ENCODE data around the gene ACTN3.
"Not testable (repeated sequence)": the region's sequence is repeated elsewhere in the genome, so short reads cannot be mapped to it uniquely, and the experiment has no call there.

ACTN3 gene

DNA sequence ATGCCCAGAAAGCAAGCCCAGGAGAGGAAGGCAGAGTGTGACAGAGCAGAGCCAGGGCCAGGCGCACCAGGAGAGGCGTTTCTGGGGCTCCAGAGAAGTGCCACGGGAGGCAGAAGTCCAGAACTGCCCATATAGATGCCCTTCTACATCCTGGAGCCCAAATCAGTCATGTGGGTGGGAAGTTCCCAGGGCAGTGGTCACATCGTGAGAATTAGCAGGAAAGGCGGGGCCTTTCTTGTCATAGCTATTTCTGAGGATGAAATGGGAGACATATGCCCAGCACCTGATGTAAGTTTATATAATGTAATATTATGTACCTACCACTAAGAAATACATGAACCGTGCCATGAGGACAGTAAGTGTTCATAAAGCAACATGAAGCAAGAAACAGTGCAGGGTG lies 13.9 kb upstream of the ACTN3 start:
- no peak for TF ChIP-seq POLR2A (IDR thresholded peaks at IDR 0.05; ENCODE audit: low read depth, low read length)
- no peak for FAIRE-seq

DNA sequence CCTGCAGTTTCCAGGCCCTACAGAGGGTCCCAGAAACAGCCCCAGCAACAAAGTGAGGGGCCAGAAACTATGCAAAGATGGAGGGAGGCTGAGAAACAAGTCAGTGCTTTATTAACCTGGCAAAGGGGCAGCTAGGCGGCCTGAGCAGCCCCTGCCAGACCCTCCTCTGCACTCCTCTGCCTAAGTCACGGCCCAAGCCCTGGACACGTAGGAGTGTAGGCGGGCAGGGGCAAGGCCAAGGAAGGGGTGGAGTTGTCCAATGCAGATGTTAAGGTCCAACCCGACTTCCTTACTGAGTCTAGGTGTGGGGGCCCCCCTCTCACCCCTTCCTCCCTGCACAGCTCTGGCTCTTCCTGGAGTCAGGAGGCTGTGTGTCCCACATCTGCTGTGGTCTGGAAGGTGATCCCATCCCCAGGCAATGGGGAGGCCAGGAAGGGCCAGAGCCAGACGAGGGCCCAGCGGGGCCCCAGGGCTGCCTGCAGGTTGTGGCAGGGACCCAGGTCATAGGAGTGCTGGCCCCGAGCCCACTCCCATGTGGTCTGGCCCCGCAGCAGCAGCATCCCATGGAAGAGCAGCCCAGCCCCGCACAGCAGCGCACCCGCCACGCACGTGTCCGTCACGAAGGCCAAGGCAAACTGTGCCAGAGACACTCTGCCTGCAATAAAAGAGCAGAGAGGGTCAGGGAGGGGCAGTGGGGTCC lies 7.4 kb upstream of the ACTN3 start:
- no peak for DNase-seq (ENCODE audit: insufficient read length, low spot score)
- FAIRE-seq = no peak
- no peak for TF ChIP-seq POLR2A (IDR thresholded peaks at IDR 0.05; ENCODE audit: low read depth, low read length)

More for the DNA sequence above, 13.9 kb upstream of the ACTN3 start:
- no peak for DNase-seq (ENCODE audit: insufficient read length, low spot score)

DNA sequence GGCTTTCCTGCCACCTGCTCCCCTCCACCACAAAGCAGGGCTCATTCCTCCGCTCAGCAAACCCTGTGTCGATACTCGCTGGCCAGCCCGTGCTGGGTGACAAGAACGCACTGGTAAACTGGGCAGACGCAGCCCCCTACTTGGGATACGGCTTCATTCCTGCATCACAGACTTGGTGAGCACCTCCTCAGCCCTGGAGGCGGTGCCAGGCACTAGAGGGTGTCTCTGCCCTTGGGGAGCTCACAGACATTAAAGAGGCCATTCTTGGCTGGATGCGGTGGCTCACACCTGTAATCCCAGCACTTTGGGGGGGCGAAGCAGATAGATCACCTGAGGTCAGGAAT lies 6.9 kb upstream of the ACTN3 start:
- no peak for DNase-seq (ENCODE audit: insufficient read length, low spot score)
- no peak for TF ChIP-seq POLR2A (IDR thresholded peaks at IDR 0.05; ENCODE audit: low read depth, low read length)
- FAIRE-seq = no peak

DNA sequence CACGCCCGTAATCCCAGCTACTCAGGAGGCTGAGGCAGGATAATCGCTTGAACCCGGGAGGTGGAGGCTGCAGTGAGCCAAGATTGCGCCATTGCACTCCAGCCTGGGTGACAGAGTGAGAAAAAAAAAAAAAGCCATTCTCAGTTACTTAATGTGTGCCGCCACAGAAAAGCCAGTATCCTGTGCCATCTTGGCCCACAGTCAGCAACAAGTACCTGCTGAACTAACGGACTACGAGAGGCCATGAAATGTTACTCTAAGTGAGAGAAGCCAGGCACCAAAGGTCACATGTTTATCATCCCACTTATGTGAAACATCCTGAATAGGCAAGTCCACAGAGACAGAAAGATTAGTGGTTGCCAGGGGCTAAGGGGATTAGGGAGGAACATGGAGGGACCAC lies 6.1 kb upstream of the ACTN3 start:
- not testable (repeated sequence) for FAIRE-seq; DNase-seq (ENCODE audit: insufficient read length, low spot score)

DNA sequence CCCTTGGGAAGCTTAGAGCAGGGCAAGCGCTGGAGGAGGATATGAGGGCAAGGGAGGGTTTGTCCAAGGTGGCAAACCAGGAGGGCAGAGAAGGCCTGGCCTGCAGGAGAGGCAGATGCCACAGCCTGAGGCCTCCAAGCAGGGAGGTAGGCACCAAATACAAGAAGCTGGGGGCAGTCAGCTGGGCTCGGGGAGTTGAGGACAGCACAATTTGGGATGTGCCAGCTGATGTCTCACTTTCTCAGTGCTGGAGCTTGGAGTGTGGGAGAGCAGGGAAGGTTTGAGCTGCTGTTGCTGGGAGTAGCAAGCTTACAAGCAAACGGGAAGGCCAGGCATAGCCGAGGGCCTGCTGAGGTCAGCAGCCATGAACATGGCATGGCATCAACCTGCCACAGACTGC lies 4.8 kb upstream of the ACTN3 start:
- TF ChIP-seq POLR2A (IDR thresholded peaks at IDR 0.05; ENCODE audit: low read depth, low read length) = no peak
- DNase-seq (ENCODE audit: insufficient read length, low spot score) (no peak), FAIRE-seq (no peak)

DNA sequence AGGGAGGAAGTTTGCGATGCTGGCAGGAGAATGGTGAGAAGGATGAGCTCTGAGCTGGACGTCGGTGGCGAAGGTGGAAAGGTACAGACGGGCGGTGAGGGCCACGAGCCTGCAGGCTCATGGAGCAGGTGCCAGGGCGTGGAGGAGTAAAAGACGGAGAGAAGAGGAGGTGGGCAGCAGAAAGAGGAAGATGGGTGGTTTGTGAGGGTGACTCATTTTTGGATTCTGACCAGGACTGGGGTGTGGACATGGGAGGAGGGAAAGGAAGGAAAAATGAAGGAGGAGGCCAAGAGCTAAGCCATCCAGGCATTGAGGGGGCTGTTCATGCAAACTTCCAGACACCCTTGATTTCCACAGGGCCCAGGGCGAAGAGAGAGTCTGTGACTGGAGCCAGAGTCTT lies 4.3 kb upstream of the ACTN3 start:
- FAIRE-seq (no peak), DNase-seq (ENCODE audit: insufficient read length, low spot score) (no peak)
- no peak for TF ChIP-seq POLR2A (IDR thresholded peaks at IDR 0.05; ENCODE audit: low read depth, low read length)

DNA sequence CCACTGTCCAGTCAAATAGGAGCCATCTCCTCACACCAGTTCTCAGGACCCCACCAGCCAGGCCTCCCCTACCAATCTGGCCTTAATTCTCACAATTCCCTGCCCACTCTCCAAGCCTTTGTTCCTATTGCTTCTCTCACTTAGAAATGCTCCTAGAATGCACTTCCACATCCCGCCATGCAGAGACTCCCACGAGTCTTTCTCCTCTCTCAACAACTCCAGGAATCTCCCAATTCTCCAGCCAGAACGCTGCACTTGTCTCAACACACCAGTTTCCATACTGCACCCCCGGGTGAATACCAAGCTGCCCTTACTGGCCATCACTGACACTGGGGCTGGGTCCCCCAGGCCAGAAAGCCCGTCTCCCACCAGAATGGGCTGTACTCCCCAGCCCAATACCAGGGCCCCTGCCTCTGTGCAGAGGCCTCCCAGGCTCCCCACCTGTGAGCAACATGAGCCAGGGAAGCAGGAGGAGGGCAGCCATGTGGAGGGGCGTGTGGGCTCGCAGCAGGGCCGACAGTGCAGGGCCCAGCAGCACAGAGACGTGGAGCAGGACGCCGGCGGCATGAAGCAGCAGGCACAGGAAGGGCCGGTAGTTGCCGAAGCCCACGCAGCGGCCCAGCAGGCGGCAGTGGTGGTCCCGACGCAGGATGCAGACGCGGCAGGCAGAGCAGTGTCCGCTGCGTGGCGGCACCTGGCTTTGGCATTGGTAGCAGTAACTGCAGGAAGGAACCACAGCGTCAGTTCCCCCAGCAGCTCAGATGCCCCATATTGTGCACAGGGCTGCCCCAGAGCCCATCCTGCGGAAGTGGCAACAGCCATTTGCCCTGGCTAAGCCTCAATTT lies 3.2 kb upstream of the ACTN3 start:
- FAIRE-seq (no peak), DNase-seq (ENCODE audit: insufficient read length, low spot score) (no peak)
- no peak for TF ChIP-seq POLR2A (IDR thresholded peaks at IDR 0.05; ENCODE audit: low read depth, low read length)

DNA sequence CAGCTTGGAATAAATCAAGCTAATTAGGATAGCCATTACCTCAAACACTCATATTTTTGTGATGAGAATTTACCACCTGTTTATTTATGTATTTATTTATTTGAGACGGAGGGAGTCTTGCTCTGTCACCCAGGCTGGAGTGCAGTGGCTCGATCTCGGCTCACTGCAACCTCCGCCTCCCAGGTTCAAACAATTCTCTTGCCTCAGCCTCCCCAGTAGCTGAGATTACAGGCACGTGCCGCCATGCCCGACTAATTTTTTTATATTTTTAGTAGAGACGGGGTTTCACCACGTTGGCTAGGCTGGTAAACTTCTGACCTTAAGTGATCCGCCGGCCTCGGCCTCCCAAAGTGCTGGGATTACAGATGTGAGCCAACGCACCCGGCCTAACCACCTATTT lies 1.8 kb upstream of the ACTN3 start:
- not testable (repeated sequence) for FAIRE-seq; DNase-seq (ENCODE audit: insufficient read length, low spot score)

DNA sequence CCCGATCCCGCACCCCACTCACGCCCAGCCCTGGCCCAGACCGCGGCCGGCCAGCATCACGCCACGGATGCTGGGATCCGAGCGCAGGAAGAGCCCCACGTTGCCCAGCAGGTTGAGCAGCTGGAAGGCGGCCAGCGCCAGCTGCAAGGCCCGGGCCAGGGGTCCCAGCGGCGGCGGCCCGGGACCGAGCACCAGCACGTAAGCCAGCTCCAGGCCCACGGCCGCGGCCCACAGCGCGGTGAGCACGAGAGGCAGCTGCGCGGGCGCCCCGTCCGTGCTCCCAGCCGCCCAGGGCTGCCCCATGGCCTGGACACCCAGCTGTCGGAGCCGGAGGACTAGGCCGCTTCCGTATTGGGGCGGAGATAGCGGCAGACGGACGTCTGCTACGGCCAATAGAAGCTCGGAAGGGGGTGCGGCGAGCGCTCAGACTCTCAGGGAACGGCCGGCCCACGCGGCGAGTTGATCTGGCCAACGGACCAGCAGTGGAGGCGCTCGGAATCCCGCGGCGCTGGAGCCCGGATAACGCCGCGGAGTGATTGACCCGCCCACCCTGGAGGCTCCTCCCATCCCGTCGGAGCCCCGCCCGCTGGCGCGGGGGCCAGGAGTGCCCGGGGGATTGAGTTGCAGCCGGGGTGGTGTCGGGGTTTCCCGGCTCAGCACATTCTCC lies 869 bp upstream of the ACTN3 start, which contains the start of gene ZDHHC24:
TSS of gene ZDHHC24 (minus strand) at position 348 of the 667 bp plus-strand sequence. CDS start at position 303, 45 bp downstream.
- peak; percentile 92 for TF ChIP-seq POLR2A (IDR thresholded peaks at IDR 0.05; ENCODE audit: low read depth, low read length)
- DNase-seq (ENCODE audit: insufficient read length, low spot score) (peak; percentile 99), FAIRE-seq (no peak)

DNA sequence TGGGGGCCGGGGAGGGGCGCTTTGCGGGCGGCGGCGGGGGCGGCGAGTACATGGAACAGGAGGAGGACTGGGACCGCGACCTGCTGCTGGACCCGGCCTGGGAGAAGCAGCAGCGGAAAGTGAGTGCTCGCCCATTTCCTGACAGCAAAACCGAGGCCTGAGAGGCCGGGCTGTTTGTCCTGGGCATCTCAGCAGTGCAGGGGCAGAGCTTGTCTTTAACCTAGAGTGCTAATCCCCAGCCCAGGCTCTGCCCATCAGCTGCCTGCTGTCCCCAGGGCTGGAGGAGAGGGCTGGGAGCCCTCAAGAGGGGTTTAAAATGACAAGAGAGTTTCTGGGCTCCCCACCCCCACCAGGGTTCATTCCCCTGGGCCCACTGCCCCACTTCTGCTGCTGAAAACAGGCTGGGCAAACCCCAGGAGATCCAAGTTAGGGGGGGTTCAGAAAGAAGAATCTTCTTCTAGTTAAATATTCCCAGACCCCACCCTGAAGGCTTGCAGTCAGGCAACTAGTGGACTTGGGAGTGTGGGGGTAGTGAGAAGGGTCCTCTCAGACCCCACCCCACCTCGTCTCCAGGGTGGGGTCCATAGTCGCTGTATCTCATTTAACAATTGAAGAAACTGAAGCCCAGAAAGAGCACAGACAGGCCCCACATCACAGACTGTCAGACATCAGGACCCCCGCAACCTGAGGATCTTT lies 411 bp downstream of the ACTN3 start:
- no peak for DNase-seq (ENCODE audit: insufficient read length, low spot score)
- TF ChIP-seq POLR2A (IDR thresholded peaks at IDR 0.05; ENCODE audit: low read depth, low read length) = no peak
- FAIRE-seq = no peak

DNA sequence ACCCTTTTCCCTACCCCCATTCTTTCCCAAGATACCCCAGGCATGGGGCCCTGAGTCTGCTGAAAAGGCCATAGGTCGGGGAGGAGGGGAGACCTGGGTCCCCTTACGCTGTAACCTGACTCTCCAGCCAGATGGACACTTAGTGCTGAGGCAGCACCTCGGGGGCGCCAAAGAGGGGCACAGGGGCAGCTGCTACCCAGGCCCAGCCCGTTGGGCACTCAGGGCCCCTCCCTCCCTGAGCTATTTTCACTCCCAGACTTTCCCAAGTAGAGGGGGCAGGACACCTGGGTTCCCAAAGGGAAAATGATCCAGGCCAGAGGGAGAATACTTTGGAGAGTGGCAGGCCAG lies 933 bp downstream of the ACTN3 start:
- no peak for TF ChIP-seq POLR2A (IDR thresholded peaks at IDR 0.05; ENCODE audit: low read depth, low read length)
- FAIRE-seq (no peak), DNase-seq (ENCODE audit: insufficient read length, low spot score) (no peak)

DNA sequence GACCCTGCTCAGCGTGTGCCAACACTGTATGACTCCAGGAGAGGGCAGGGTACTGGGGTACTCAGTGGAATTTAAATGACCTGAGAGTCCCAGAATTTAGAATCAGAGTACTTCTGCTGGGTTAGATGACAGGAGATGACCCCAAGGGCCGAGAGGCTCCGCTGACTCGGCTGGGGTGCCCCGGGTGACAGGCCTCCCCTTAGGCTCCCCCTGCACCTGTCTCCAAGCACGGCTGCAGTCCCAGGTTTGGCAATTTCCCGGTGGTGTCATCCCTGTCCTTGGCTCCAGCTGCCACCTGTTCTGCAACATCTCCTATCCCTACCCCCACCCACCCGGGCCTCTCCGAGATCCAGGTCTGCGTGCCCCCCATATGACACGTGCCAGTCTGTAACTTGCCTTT lies 1.3 kb downstream of the ACTN3 start:
- FAIRE-seq (no peak), DNase-seq (ENCODE audit: insufficient read length, low spot score) (no peak)
- no peak for TF ChIP-seq POLR2A (IDR thresholded peaks at IDR 0.05; ENCODE audit: low read depth, low read length)

DNA sequence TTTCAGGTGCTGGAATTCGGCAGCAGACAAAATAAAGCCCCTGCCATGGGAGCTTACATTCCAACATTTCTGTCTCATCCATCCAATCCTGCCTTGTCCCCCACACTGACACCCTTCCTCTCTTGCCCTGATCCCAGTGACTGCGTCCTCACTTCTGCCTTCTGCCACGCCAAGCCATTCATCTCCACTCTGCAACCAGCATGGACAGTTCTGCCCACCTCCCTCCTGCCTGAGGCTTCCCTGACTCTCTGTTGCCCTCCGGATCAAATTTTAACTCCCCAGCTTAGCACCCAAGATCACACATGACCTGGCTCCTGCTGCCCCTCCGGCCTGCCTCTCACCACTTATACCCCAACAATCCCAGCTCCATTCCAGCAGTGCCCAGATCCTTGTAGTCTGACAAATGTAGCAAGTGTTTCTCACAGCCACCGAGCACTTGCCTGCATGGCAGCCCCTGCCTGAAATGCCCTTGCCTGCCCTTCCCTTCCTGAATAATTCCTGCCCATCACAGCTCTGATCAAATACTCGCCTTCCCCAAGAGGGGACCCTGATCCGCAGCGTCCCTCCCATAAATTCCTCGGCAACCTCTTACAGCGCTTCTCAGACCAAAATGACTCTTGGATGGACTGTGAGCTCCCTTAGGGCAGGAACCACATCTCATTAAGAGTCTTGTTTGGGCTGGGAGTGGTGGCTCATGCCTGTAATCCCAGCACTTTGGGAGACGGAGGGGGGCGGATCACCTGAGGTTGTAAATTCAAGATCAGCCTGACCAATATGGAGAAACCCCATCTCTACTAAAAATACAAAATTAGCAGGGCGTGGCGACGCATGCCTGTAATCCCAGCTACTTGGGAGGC lies 2.3 kb downstream of the ACTN3 start:
- TF ChIP-seq POLR2A (IDR thresholded peaks at IDR 0.05; ENCODE audit: low read depth, low read length) = no peak
- no peak for FAIRE-seq
- DNase-seq (ENCODE audit: insufficient read length, low spot score) = no peak
